Adrenal gland (tissue), 12 donors: Measurements from ENCODE around the gene FBLN2. TPM values are rescaled to one million over a fixed set of nuclear protein-coding genes. Genes with fewer than 3 reads are reported as not detected.

Experiments used
- DNase-seq, 7 donors: peaks; one replicate each; pipeline ENCODE4 v3.0.0-alpha.2; 2019 to 2020
- H3K27ac ChIP-seq, 5 donors: fragments of 200-600 bp; sonication (generic) in 4 of 5; 1 replicate in 3 of 5; 2 replicates in 2 of 5; pipeline versions ENCODE4 v1.5.1 to v1.8.0; 2016 to 2020; ENCODE audit warnings: mild to moderate bottlenecking in 1 of 5
- H3K27me3 ChIP-seq: fragments of 200-600 bp; 2 replicates; pipeline ENCODE4 v1.8.0; 2021
- H3K36me3 ChIP-seq, 2 donors: fragments of 200-600 bp; replicated peaks in 1 of 2; 1 replicate in 1 of 2; 2 replicates in 1 of 2; pipeline versions ENCODE4 v1.5.1 to v1.8.0; 2018 to 2022
- H3K4me1 ChIP-seq, 2 donors: fragments of 200-600 bp; replicated peaks in 1 of 2; 1 replicate in 1 of 2; 2 replicates in 1 of 2; pipeline versions ENCODE4 v1.5.1 to v1.8.0; 2018 to 2021
- H3K4me3 ChIP-seq, 4 donors: fragments of 200-600 bp; sonication (generic) in 3 of 4; one replicate each; pipeline ENCODE4 v1.5.1; 2016 to 2018
- H3K9me3 ChIP-seq, 3 donors: fragments of 200-600 bp; sonication (generic) in 1 of 3; replicated peaks in 1 of 3; 1 replicate in 2 of 3; 2 replicates in 1 of 3; pipeline versions ENCODE4 v1.5.1 to v1.8.0; 2016 to 2021
- POLR2A ChIP-seq, 2 donors: fragments of 450-650 bp; IDR thresholded peaks; one replicate each; pipeline ENCODE4 v1.6.1; 2017; ENCODE audit warnings: antibody characterized with exemption in 2 of 2, mild to moderate bottlenecking in 2 of 2, moderate library complexity in 1 of 2
- whole genome bisulfite sequencing, 4 donors: extraction: QIAGEN DNeasy Blood & Tissue Kit in 2 of 4; methylation state at CpG; one replicate each; pipeline versions ENCODE4 v1.1.5 to v1.1.7; 2013 to 2017; 5-methylcytosine and 5-hydroxymethylcytosine counted together
- intact Hi-C, 2 donors: fragments of 100-400 bp; cut with DNase I; formaldehyde crosslinking; loops; one replicate each; pipeline versions ENCODE4 v1.14.1 to v1.15.0; 2022 to 2023
- polyA plus RNA-seq, 3 donors: library from polyadenylated mRNA; stranded (reverse); fragments of 200-250 nt in 2 of 3; fragments of 350-450 nt in 1 of 3; fragmentation: Illumina TruSeq in 1 of 3; extraction: RNeasy Lipid Tissue Mini Kit (QIAGEN cat#74804) in 1 of 3; gene quantifications; one replicate each; pipeline ENCODE4 v1.2.3, GENCODE V29; 2013 to 2014
- total RNA-seq, 9 donors: library from RNA; depleted of rRNA in 4 of 9; stranded (reverse); fragments of >200 nt in 4 of 9; fragments of 120-200 nt in 1 of 9; fragmentation: NEBNext Ultra II Directional in 1 of 9; extraction: Animal tissue kit (Norgen Biotek cat#: 25700) in 1 of 9; gene quantifications; one replicate each; pipeline versions ENCODE4 v1.1.0 to v1.2.4, GENCODE V29; 2013 to 2023
- TF ChIP-seq, protein P1 (sequence below), 6 experiments: fragments of 450-650 bp in 4 of 6; fragments of 200-600 bp in 2 of 6; sonication (generic) in 1 of 6; IDR thresholded peaks; 1 replicate in 5 of 6; 2 replicates in 1 of 6; pipeline versions ENCODE4 v1.5.1 to v1.8.0; 2016 to 2021; ENCODE audit warnings: antibody characterized with exemption in 6 of 6, mild to moderate bottlenecking in 2 of 6, moderate library complexity in 1 of 6
- donor health status: healthy with polysubstance abuse.
- donor health status: Bipolar disorder and iron deficiency.
- donor health status: DM: yes; HTN: yes; CAD: no.
- donor health status: DM: no; HTN: no; CAD: no.
- donor health status: DM: no; HTN: no; CAD: no.
- donor health status: DM: yes; HTN: yes; CAD: no.

FBLN2 gene
- total and polyA plus RNA-seq, 12 donors = 1.8 to 31.5 (median 7.0) TPM

DNA sequence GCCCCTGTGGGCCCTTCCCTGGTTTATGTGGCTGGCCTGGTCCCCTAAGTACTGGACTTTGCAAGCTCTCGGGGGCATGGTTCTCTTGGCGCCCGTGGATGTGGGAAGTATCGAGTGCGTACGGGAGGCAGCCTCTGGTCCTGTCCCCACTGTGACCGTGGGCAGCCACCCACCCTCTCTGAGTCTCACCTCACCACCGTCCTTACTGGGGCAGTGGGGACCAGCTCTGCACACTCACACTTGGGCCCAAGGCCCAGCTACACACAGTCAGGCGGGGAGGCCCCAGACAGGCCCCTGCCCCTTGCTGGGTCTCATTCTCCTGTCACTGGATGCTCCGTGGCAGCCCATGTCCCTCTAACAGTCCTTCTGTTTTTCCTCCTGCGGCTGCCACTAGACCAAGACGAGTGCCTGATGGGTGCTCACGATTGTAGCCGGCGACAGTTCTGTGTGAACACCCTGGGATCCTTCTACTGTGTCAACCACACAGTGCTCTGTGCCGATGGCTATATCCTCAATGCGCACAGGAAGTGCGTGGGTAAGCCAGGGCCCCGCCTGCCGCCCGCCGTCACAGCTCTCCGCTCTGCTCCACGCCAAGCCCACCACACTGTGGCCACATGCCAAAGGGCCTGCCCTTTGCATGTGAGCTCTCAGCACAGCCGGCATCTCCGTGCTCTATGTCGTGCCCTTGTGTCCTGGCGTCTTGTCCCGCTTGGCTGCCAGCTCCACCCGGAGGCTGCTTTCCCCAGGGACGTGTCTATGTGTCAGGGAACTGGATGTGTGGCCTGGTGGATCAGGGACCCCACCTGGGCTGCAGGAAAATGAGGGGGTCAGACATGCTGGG is 72.7 kb downstream of the FBLN2 start:
- H3K9me3 ChIP-seq = no peaks in the 10 kb centered on the region
- no peaks in the 10 kb centered on the region for H3K36me3 ChIP-seq
- no peak overlapping the region for H3K27ac ChIP-seq
- TF ChIP-seq POLR2A (IDR thresholded peaks at IDR 0.05) = no peak
- TF ChIP-seq, protein P1, sequence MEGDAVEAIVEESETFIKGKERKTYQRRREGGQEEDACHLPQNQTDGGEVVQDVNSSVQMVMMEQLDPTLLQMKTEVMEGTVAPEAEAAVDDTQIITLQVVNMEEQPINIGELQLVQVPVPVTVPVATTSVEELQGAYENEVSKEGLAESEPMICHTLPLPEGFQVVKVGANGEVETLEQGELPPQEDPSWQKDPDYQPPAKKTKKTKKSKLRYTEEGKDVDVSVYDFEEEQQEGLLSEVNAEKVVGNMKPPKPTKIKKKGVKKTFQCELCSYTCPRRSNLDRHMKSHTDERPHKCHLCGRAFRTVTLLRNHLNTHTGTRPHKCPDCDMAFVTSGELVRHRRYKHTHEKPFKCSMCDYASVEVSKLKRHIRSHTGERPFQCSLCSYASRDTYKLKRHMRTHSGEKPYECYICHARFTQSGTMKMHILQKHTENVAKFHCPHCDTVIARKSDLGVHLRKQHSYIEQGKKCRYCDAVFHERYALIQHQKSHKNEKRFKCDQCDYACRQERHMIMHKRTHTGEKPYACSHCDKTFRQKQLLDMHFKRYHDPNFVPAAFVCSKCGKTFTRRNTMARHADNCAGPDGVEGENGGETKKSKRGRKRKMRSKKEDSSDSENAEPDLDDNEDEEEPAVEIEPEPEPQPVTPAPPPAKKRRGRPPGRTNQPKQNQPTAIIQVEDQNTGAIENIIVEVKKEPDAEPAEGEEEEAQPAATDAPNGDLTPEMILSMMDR (IDR thresholded peaks at IDR 0.05) = no peak
- H3K4me3 ChIP-seq = no peak overlapping the region
- intact Hi-C loops = no loop called here
- DNase-seq = no peak
- WGBS, 4 donors = 82 to 89% (median 85%) methylated on average over 24 to 31 of the region's 31 CpGs
- no peaks in the 10 kb centered on the region for H3K4me1 ChIP-seq
- no peaks in the 10 kb centered on the region for H3K27me3 ChIP-seq

DNA sequence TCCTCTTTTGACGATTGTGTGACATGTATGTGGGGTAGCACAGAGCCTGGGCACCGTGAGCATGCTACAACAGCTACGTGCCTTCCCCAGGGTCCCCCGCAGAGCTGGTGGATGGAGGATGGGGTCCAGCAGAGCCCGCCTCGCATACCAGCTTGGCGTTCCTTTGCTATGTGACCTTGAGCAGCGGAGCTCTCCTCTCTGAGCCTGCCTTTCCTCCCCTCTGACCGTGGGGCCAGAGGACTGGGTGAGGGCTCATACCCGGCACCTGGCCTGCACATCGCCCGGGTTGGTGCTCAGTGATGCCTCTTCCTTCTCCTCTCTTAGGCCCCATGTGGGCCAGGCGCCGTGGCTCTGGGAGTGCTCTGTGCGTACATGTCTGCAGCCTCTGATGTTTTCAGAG is 73.4 kb downstream of the FBLN2 start:
- 48 to 67% (median 66%) methylated on average over 12 to 15 of the region's 15 CpGs for WGBS, 4 donors
- intact Hi-C loops = no loop called here
- Histone ChIP-seq H3K9me3 (no peaks in the 10 kb centered on the region), H3K27ac (no peak overlapping the region), H3K4me3 (no peak overlapping the region), H3K4me1 (no peaks in the 10 kb centered on the region), H3K36me3 (no peaks in the 10 kb centered on the region), H3K27me3 (no peaks in the 10 kb centered on the region)
- DNase-seq = no peak
- TF ChIP-seq, protein P1 (IDR thresholded peaks at IDR 0.05) = no peak
- no peak for TF ChIP-seq POLR2A (IDR thresholded peaks at IDR 0.05)

DNA sequence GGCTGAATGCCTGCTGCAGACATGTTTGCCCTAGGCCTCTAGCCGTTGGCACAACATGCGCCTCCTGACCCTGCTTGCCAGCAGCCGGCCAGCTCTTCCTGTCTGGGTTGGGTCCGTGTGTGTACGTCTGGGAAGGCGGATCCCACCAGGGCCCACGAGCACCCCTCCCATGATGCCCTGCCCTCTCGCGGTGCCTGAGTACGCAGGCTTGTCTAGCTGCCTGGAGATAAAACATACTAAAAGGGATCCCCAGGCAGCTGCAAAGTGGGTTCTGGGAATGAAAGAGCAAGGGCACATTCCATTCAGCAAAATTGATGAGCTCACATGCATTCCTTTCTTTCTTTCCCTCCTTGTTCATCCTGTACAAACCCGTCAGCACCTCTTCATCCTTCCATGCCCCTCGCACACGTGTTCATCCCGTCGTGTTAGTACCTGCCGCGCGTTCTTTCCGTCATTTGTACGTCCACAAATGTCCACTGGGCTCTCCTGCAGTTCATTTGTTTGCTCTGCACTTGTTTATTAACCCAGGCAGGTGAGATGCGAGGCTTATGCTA is 74.3 kb downstream of the FBLN2 start:
- no peak overlapping the region for H3K27ac ChIP-seq
- intact Hi-C loops = no loop called here
- H3K9me3 ChIP-seq = no peaks in the 10 kb centered on the region
- no peaks in the 10 kb centered on the region for H3K27me3 ChIP-seq
- H3K4me1 ChIP-seq = no peaks in the 10 kb centered on the region
- H3K36me3 ChIP-seq = no peaks in the 10 kb centered on the region
- TF ChIP-seq, protein P1 (IDR thresholded peaks at IDR 0.05) = no peak
- TF ChIP-seq POLR2A (IDR thresholded peaks at IDR 0.05) = no peak
- H3K4me3 ChIP-seq = no peak overlapping the region
- WGBS, 4 donors = 66 to 81% (median 75%) methylated on average over 14 to 21 of the region's 21 CpGs
- DNase-seq = no peak

DNA sequence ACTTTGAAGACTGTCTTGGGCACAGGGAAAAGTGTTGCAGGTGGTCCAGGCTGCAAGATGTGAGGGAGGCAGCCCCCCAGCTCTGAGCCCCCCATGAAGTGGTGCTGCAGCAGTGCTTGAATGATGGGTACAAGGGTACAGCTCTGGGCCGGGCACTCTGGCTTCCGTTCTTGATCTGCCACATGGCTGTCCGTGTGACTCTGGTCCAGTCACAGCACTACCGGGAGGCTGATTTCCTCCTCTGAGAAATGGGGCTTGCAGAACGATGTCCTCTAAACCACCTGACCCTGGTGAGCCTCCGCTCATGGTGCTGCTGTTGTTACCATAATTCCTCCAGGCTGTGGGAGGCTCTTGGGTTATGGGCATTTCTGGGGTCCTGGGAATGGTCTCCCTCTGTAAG is 75.1 kb downstream of the FBLN2 start:
- H3K9me3 ChIP-seq = no peaks in the 10 kb centered on the region
- no peak for DNase-seq
- TF ChIP-seq, protein P1 (IDR thresholded peaks at IDR 0.05) = no peak
- TF ChIP-seq POLR2A (IDR thresholded peaks at IDR 0.05) = no peak
- H3K36me3 ChIP-seq = no peaks in the 10 kb centered on the region
- H3K27me3 ChIP-seq = no peaks in the 10 kb centered on the region
- 68 to 90% (median 86%) methylated on average over 6 of the region's 6 CpGs for WGBS, 4 donors
- no peaks in the 10 kb centered on the region for H3K4me1 ChIP-seq
- intact Hi-C loops = no loop called here
- no peak overlapping the region for H3K27ac ChIP-seq
- H3K4me3 ChIP-seq = no peak overlapping the region
